Fibroblast of skin of left quadriceps (primary cell): ENCODE results near the gene TMC8.

Source experiments
- DNase-seq, 2 experiments: peaks; one replicate each; pipeline ENCODE4 v3.0.0-alpha.2; 2013; ENCODE audit warnings: low read depth in 2 of 2

Gene TMC8

GRCh38 chr17:78124081-78124835 lies 6.3 kb upstream of the TMC8 start:
- DNase-seq, result no peak

- DNase-seq, result no peak
Measured at GRCh38 chr17:78124836-78125137, 5.8 kb upstream of the TMC8 start.

GRCh38 chr17:78125138-78125913 lies 5.2 kb upstream of the TMC8 start:
- DNase-seq, result no peak

GRCh38 chr17:78125976-78126894 lies 4.3 kb upstream of the TMC8 start:
- DNase-seq, result no peak

- DNase-seq, result no peak
Measured at GRCh38 chr17:78126895-78127238, 3.7 kb upstream of the TMC8 start.

- DNase-seq, result no peak
Measured at GRCh38 chr17:78127239-78127887, 3.2 kb upstream of the TMC8 start.

- DNase-seq, result no peak
Measured at GRCh38 chr17:78127888-78128550, 2.6 kb upstream of the TMC8 start.

- DNase-seq, result no peak
Measured at GRCh38 chr17:78128551-78129350, 1.8 kb upstream of the TMC8 start, which contains the start of gene TMC6. Gene TMC6, minus strand, starts transcription at chr17:78128755. Its CDS starts 1,923 bp downstream, at chr17:78126832.

GRCh38 chr17:78129351-78130089 lies 1.1 kb upstream of the TMC8 start:
- DNase-seq, result no peak

- DNase-seq, result no peak
Measured at GRCh38 chr17:78130090-78130436, 508 bp upstream of the TMC8 start.

- no peak for DNase-seq
Measured at GRCh38 chr17:78131172-78132083, 857 bp downstream of the TMC8 start.

GRCh38 chr17:78132084-78132676 lies 1.6 kb downstream of the TMC8 start:
- DNase-seq, result no peak

GRCh38 chr17:78132767-78133178 lies 2.2 kb downstream of the TMC8 start:
- no peak for DNase-seq

- DNase-seq, result no peak
Measured at GRCh38 chr17:78133179-78133951, 2.8 kb downstream of the TMC8 start.

- no peak for DNase-seq
Measured at GRCh38 chr17:78133971-78134898, 3.7 kb downstream of the TMC8 start.

GRCh38 chr17:78134899-78135385 lies 4.4 kb downstream of the TMC8 start:
- DNase-seq, result no peak
